Ureter (tissue), 1 donor: ENCODE data around the gene PPP2R2C. TPM values are rescaled to one million over a fixed set of nuclear protein-coding genes. Genes with fewer than 3 reads are reported as not detected.

ENCODE experiments used
- DNase-seq: peaks from one replicate; pipeline ENCODE4 v3.0.0-alpha.2; 2020; ENCODE audit warnings: low spot score
- total RNA-seq: library from RNA; stranded (reverse); gene quantifications from one replicate; pipeline ENCODE4 v1.2.4, GENCODE V29; 2023
- donor health status: DM: yes; HTN: yes; CAD: no.

Gene PPP2R2C
- total RNA-seq, 1 donor from 2014 or later = 2.8 TPM

DNA sequence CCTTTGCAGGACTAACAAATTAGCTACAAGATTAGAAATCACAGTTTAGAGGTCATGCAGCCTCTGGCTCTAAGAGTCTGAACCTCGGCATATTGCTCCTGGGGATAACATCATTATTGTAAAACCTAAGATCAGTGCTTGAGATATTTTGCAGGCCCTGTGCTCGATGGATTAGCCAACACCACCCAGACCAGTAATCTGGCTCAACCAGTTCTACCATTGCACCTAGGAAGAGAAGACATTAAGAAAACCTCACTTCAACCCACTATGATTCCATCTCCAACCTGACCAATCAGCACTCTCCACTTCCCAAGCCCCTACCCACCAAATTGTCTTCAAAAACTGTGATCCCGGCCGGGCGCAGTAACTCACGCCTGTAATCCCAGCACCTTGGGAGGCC, 159.2 kb downstream of the PPP2R2C start:
- DNase-seq = peak; percentile 66

DNA sequence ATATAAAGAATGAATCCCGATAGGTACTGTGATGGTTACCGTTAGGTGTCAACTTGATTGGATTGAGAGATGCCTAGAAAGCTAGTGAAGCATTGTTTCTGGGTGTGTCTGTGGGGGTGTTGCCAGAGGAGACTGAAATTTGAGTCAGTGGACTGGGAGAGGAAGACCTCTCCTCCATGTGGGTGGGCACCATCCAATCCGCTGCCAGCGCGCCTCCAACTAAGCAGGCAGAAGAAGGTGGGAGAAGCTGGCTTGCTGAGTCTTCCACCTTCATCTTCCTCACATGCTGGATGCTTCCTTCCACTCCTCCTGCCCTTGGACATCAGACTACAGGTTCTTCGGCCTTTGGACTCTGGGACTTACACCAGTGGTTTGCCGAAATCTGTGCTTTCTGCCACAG, 162.6 kb downstream of the PPP2R2C start:
- DNase-seq = no peak

DNA sequence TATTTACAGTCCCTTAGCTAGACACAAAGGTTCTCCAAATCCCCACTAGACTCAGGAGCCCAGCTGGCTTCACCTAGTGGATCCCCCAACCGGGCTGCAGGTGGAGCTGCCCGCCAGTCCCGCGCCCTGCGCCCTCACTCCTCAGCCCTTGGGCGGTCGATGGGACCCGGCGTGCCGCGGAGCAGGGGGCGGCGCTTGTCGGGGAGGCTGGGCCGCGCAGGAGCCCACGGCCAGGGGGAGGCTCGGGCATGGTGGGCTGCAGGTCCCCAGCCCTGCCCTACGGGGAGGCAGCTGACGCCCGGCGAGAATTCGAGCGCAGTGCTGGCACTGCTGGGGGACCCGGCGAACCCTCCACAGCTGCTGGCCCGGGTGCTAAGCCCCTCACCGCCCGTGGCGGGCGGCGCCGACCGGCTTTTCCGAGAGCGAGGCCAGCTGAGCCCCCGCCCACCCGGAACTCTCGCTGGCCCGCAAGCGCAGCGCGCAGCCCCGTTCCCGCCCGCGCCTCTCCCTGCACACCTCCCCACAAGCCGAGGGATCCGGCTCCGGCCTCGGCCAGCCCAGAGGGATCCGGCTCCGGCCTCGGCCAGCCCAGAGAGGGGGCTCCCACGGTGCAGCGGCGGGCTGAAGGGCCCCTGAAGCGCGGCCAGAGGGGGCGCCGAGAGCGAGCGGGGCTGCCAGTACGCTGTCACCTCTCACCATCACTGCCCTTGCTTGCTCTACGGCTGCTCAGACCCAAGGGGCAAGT, 163.3 kb downstream of the PPP2R2C start:
- no peak for DNase-seq

DNA sequence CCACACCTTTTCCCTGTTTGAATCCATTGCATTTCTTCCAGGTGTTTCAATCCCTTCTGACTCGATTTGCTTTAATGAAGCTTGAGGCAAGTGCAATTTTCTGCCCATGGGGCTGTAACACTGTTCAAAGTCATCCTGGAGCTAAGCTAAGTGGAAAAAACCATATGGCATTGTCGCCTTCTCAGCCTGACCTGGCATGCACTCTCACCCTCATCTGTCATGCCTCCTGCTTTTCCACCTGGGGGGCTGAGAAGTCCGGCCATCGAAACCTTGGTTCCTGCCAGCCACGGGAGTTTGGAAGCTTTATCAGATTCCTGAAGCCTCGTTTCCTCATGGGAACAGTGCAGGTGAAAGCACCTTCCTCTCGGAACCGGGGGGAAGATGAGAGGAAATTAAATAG, 164.5 kb downstream of the PPP2R2C start:
- DNase-seq = no peak

DNA sequence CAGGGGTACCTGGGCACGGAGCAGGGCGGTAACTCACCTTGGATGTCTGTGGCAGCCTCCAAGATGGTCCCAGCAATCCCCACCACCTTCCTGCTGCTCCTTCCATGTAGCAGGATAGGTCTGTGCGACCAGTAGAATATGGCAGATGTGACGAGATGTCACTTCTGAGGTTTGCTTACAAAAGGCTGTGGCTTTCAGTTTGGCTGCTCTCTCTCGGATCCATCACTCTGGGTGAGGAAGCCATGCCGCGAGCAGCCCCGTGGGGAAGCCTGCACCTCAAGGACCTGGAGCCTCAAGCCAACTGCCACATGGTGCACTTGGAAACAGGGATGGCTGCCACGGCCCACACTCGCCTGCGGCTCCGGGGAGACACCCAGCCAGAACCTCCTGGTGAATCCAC, 165.2 kb downstream of the PPP2R2C start:
- DNase-seq = no peak

DNA sequence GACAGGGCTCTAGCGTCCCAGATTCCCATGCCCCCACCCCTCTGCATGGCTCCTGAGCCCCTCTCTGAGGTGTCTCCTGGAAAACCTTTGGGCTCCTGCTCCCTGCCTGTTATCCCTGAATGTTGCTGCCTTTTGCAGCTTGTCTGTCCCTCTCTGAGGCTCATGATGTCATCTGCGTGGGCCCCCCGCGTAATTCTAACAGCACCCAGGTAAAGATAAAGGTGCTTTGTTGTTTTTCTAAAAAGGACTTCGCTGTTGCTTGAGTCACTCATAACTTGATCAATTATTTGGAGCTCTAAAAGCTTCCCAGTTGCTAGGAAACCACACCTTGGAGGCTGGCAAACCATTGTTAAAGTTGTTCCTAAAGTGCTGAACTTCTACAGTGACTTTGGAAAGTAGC, 166.1 kb downstream of the PPP2R2C start:
- no peak for DNase-seq

DNA sequence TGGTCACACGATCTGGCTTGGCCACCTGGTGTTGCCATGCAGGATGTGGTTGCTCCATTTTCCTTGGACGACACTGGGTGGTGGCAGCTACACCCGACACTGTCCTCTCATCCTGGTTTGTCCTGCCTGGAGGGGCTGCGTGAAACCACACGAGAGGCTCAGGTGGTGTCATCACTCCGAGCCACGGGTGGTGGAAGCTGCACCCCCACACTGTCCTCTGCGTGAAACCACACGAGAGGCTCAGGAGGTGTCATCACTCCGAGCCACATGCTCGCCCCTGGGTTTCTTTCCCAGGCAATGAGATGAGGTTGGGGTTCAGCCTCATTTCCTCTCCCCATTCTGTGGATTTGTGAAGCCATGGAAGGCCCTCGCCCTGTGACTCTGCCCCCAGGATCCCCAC, 168.5 kb downstream of the PPP2R2C start:
- DNase-seq = no peak

DNA sequence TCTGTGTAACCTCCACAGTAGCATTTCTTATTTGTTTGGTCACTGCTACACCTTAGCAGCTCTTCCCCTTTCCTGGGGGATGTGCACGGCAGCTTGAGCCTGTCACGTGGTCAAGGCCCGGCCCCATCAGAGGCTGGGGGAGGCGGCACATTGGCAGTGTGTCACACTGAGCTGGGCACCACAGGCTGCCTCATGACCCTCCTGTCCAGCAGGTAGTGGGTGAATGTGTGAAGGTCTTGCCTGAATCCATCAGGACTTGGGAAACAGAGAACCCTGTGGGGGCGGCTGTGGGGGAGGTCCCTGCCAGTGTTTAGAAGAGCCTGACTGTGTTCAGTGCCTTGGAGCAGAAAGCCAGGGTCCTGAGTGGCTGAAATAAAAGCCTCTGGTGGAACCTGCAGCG, 169.5 kb downstream of the PPP2R2C start:
- no peak for DNase-seq

DNA sequence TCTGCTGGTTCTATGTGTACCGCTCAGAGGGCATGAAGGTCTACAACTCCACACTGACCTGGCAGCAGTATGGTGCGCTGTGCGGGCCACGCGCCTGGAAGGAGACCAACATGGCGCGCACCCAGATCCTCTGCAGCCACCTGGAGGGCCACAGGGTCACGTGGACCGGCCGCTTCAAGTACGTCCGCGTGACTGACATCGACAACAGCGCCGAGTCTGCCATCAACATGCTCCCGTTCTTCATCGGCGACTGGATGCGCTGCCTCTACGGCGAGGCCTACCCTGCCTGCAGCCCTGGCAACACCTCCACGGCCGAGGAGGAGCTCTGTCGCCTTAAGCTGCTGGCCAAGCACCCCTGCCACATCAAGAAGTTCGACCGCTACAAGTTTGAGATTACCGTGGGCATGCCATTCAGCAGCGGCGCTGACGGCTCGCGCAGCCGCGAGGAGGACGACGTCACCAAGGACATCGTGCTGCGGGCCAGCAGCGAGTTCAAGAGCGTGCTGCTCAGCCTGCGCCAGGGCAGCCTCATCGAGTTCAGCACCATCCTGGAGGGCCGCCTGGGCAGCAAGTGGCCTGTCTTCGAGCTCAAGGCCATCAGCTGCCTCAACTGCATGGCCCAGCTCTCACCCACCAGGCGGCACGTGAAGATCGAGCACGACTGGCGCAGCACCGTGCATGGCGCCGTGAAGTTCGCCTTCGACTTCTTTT, 170.5 kb downstream of the PPP2R2C start:
- no peak for DNase-seq

DNA sequence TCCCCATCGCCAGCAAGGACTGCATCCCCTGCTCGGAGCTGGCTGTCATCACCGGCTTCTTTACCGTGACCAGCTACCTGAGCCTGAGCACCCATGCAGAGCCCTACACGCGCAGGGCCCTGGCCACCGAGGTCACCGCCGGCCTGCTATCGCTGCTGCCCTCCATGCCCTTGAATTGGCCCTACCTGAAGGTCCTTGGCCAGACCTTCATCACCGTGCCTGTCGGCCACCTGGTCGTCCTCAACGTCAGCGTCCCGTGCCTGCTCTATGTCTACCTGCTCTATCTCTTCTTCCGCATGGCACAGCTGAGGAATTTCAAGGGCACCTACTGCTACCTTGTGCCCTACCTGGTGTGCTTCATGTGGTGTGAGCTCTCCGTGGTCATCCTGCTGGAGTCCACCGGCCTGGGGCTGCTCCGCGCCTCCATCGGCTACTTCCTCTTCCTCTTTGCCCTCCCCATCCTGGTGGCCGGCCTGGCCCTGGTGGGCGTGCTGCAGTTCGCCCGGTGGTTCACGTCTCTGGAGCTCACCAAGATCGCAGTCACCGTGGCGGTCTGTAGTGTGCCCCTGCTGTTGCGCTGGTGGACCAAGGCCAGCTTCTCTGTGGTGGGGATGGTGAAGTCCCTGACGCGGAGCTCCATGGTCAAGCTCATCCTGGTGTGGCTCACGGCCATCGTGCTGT, 171.2 kb downstream of the PPP2R2C start:
- no peak for DNase-seq

DNA sequence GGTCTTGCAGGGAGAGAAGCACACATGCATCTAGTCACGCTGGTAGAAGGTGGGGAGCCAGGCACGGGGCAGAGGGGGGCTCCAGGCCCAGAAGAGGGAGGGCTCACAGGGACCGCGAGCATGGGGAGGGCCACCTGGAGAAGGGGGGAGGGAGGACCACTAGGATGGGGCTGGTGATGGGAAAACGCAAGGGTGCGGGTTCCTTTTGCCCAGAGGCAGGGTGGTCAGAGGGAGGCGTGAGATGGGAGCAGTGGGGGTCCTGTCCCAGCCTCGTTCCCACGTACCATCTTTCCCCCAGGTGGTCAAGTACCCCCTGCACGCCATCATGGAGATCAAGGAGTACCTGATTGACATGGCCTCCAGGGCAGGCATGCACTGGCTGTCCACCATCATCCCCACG, 172.1 kb downstream of the PPP2R2C start:
- no peak for DNase-seq

DNA sequence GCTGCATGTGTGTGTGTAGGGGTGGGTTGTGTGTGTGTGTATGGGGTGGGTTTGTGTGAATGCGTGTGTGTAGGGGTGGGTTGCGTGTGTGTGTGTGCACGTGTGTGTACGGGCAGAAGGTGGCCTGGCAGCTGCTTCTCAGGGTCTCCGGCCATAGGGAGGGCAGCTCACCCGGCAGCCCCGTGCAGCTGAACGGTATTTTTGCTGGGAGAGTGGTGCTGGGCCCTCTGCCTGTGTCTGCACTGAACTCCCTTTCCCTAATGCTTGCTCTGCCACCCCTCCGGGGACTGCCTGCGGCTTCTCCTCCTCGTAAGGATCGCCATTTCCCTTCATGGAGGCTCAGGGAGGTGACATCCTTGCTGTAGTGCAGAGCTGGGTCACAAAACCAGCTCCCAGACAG, 172.5 kb downstream of the PPP2R2C start:
- no peak for DNase-seq

DNA sequence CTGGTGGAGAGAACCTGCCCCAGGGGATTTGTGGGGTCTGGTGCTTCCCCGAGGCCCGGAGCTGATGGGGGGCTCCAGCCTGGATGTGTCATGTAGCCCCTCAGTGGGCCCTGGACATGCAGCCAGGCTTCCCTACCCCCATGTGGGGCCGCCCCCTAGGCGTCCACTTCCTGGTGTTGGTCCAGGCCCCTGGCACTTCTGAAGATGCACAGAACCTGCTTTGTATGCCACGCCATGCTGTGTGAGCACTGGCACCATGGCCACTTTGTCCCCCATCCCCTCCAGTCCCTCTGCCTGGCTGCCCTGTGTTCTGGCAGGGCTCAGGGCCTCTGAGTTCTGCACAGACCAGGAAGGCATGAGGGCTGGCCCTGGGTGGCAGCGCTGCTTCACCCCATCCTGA, 173.6 kb downstream of the PPP2R2C start:
- DNase-seq = no peak

DNA sequence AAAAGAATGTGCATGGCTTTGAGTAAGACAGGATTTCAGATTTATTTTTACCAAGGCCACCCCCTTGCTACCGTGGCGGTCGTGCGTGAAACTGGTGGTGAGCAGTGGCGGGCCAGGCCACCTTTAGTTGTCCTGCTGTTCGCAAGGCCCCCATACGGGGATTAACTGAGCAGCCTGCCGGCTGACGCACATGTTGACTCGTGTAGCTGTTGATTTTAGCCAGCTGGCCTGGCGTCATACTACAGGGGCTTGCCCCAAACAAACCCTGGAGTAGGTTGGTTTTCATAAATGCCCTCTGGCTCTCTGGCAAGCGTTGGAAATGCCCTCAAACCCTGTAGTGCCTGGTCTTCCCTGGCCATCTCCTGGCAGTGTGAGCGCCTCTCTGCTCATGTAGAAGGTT, 174.4 kb downstream of the PPP2R2C start:
- no peak for DNase-seq

DNA sequence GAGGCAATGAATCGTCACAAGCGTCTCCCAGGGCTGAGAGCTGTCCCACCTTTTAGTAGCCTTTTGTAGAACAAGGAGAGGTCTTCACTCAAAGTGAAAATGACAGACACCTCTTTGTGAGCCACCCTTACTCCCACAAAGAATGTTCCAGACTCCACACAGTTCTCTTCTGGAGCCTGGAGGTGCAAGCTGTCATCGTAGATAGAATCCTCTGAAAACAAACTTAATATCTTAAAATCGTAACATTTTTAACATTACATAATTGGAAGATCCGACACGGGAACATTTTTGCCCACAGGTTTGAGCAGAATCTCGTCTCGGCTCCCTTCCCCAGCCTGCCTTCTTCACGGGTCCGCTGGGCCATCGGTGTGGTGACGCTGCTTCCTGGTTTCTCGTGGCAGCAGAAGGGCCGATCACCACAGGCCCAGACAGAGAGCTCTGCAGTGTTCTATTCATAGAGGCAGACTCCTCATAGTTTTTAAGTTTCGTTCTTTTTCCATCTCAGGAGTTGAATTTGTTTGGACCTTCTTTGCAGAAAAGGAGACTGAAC, 175.1 kb downstream of the PPP2R2C start:
- no peak for DNase-seq

DNA sequence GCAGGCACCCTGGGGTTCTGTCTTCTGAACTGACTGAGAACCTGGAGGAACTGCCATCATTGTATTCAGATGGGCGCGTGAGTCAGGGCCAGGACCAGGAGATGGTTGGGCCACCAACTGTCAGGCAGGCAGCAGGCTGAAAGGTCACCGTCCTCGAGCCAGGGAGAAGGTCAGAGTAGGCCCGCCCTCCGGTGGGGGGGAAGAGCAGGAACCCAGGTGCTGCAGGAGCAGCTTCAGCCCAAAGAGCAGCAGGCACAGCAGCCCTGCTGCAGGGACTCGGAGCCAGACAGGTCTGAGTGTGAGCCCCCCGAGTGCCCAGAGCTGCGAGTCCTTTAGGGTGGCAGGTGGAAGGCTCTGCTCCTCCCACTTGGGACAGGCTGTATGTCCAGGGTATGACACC, 176.4 kb downstream of the PPP2R2C start:
- no peak for DNase-seq

DNA sequence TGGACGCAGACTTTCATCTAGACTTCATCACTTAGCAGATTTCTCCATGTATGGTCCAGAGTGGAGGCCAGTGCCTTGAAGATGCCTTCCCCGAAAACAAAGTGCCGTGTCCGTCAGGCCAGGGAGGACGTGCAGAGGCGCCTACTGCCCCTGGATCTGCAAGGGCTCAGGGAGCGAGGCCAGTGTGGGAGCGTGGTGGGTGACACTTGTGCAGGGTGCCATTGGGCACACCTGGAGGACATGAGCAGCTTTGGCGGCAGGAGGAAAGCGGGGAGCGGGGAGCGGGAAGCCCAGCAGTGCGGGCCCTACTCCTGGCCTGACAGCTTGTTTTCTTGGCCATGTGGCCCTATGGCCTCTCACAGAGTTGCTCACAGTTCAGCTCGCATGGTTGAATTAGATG, 176.9 kb downstream of the PPP2R2C start:
- no peak for DNase-seq

DNA sequence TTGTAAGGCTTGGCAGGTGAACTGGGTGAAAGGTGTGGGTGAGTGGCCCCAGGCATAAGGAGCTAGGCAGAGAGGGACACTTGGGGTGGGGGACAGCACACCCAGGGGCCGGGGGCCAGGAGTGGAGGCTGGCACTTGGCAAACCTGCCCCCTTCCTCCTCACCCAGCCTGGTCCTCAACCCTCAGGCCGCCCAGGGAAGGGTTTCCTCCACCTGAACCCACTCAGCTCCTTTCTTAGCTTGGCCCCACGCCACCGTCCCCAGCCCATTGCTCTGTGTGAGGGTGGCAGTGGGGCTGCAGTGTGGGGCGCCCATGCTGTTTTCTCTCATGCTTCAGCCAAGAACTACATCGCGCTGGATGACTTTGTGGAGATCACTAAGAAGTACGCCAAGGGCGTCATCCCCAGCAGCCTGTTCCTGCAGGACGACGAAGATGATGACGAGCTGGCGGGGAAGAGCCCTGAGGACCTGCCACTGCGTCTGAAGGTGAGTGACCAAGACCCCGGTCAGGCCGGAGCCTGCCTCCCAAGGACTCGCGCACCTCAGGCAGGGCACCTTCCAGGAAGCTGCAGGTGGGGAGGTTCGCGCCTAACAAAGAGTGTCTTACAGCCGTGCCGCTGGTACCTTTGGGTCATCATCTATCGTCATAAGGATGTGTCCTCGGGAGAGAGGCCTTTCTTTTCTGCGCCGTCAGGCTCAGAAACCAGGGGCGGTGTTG, 177.6 kb downstream of the PPP2R2C start:
- no peak for DNase-seq

DNA sequence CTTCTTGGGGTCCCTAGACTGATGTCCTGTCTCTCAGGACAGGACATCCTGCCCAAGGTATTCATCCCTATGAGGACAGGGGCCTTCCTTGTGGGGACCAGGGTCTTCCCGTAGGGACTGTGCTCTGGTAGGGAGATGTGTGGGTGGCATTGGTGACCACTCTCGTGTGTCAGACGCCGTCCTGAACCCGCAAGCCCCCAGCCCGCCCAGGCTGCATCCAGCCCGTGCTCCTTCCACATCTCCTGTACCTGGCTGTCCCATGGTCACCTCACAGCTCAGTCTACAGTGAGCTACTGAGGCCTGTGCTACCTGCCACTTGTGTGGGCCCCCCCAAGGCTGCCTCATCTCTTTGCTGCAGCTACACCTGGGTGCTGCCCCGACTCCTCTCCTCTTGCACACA, 178.8 kb downstream of the PPP2R2C start:
- DNase-seq = no peak

DNA sequence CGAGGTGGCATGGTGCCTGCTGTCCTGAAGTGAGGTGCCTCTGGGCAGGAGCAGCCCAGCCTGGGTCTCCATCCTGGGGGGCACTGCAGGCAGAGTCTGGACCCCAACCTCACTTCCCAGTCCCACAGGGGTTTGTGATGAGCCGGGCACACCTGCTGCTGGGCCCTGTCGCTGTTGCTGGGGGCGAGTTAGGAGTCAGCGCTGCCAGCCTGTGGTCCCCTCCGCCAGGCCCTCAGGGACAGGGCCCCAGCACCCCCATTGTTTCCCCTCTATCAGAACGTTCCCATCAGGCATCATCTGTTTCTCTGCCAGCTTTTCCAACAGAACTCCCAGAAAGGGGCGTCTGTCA, 179.3 kb downstream of the PPP2R2C start:
- no peak for DNase-seq

DNA sequence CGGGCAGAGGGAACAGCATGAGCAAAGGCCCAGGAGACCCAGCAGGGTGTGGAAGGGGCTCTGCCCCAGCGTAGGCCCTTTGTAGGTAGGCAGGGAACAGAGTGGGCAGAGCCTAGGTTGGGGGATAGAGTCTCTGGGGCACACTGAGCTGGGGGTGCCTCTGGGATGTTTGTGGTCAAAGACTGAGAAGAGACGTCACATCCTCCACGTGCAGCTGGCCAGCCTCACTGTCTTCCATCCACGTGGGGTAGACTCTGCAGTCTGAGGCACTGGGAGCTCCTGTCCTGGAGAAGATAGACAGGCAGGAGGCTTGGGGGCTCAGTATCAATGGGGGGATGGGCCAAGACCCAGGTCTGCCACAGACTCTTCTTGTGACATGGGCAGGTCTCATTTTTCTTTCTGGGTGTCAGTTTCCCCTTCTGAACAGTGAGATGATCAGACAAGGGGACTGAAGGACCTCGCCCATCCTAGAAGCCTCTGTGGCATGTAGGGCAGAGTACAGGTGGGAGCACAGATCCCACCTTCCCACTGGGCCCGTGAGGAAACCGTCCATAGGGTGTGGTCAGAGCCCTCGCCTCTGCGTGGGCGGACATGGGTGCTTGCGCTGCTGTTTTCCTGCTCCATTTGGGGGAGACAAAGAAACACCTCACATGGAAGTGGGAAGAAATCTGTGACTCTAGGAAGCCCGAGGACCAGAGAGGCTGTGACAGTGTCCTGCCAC, 179.9 kb downstream of the PPP2R2C start:
- no peak for DNase-seq
